CD1c-positive myeloid dendritic cell (primary cell): ENCODE data around the gene ADCY2.

ENCODE experiments used
- DNase-seq: peaks from one replicate; pipeline ENCODE4 v3.0.0-alpha.2; 2016; ENCODE audit errors: extremely low spot score

The ADCY2 gene

GRCh38 chr5:7868773-7869473 is 473.0 kb downstream of the ADCY2 start, which contains the start of the genes FASTKD3 and MTRR:
FASTKD3 (minus strand) TSS chr5:7869031; CDS start chr5:7868083, 948 bp downstream.
MTRR (plus strand) TSS chr5:7869148; CDS start chr5:7870795, 1,647 bp downstream.
- DNase-seq, result peak; percentile 97

DNA sequence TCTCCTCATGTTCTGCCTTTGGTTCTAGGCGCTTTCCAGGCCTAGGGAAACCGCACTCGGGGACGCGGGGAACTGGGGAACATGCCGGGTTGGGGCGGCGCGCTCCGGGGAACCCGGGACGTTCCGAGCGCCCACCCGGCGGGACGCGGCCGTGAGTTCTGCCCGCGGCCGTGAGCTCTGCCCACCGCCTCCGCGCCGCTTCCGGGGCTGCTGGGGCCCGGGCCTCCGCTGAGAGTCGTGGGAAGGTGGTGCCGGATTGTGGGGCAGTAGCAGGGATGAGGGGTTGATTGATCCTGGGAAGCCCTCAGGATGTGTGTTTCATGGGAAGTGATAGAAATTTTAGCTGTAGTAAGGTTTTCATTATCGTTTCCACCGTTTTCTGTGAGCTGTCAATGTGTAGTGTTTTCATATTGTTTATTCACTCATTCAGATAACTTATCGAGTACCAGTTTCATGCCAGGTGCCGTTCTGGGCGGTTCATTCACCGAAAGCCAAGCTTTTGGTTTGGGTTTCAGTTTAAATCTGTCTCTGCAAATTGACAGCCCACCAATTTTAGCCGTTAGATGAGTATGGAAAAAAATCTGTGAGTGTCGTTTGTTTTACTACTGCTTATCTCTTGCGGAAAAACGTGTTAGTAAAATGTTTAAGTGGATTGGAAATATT is 473.7 kb downstream of the ADCY2 start:
- peak; percentile 70 for DNase-seq

DNA sequence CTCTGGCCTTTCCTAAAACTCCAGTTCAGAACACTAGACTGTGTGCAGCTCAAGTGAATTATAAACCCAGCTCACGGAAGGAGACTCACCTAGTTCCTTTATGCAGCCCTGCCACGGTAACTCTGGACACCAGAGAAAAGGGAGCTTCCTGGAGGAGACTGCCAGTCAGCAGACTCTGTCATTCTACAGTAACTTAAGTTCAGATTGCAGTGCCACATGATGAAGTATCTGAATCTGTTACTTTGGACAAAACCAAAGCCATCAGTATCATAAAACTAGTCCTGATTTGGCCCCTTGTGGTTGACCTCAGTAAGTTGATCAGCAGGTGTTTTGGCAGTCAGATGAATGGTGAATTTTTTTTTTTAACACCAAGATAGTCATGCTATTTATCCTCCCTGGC is 475.7 kb downstream of the ADCY2 start:
- DNase-seq, result no peak

DNA sequence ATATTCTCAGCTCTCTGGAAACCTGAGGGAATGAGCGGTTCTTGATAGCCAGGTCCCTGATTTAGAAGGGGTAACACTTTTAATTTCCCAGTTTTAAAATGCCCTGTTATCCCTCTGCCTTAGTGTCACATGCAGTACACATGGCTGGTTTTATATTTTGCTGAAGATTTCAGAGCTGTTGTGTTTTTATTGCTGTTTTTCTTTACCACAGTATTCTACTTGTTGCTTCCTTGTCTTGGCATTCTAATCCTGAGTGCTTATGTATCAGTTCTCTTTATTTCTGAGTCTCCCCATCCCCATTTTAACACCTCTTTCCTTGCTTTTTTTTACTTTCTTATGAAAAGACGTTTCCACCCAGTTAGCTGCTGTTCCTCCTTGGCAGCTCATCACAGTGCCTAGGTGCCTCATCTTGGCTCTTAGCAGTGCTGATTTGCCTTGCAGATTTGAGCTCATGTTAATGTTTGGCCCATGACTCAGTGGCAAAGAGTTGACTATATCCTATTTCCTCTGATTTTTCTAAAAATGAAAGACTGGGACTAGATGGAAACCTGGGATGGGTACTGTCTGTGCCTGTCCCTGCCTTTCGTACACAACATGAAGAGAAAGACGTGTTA is 476.7 kb downstream of the ADCY2 start:
- no peak for DNase-seq

- no peak for DNase-seq
These were observed 477.3 kb downstream of the ADCY2 start for GRCh38 chr5:7873216-7873615.

DNA sequence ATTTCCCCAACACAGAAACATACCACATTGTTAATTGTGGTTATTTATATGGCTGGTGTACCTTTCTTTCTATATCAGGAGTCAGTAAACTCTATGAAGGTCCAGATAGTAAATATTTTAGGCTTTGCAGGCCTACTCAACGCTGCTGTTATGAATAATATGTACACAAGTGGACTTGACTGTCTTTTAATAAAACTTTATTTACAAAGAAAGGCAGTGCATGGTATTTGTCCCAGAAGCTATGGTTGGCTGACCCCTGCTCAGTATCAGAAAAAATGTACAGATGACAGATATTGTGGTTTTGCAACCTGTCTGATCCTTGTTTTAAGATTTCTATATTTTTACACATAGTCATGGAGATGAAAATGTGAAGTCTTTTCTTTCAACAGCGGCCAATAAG is 478.7 kb downstream of the ADCY2 start:
- DNase-seq, result no peak

DNA sequence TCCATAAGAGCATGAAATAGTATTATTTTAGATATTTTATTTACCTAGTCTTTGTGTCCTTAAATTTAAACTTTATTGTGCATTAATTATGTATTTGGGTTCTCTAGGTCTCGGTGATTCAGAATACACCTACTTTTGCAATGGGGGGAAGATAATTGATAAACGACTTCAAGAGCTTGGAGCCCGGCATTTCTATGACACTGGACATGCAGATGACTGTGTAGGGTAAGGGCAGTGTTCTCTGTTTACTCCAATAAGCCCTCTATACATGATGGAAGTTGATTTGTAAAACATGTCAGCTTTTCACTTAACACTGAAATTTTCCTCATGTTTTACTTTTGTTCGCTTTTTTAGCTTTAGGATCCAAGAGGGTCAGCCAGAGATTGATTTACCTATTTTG is 479.2 kb downstream of the ADCY2 start:
- no peak for DNase-seq

DNA sequence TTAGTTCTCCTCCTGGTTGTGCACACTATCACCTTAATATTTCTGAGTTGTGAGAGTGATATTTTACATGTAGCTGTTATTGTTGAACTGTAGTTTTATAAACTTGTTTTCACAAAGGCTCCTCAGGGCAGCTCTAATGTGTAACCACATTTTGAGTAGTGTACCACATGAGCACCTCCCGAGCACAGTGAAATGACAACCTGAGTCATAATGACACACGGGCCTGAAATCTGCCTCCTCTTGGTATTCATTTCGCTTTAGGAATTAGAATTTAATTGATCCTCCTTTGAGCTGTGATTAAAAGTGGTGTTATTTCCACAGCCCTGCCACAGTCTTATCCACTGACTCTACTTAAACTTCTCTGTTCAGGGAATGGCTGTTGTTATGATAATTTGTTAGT is 480.9 kb downstream of the ADCY2 start:
- no peak for DNase-seq

DNA sequence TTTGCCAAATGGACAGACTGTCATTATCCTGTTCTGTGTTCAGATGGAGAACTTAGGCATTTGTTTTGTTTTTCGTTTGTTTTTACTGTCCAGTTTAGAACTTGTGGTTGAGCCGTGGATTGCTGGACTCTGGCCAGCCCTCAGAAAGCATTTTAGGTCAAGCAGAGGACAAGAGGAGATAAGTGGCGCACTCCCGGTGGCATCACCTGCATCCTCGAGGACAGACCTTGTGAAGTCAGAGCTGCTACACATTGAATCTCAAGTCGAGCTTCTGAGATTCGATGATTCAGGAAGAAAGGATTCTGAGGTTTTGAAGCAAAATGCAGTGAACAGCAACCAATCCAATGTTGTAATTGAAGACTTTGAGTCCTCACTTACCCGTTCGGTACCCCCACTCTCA is 481.9 kb downstream of the ADCY2 start:
- DNase-seq, result no peak

- DNase-seq, result peak; percentile 94
These were observed 482.5 kb downstream of the ADCY2 start for GRCh38 chr5:7878381-7878873.
